GM18873 (cell line): Measurements from ENCODE around the gene APBB2.
A peak's percentile ranks its signal among the peaks of the same experiment; 100 is the strongest.
"Not testable (repeated sequence)": the region's sequence is repeated elsewhere in the genome, so short reads cannot be mapped to it uniquely, and the experiment has no call there.

Source experiments
- ATAC-seq: cut with Tn5 transposase; IDR thresholded peaks from one replicate; pipeline ENCODE4 v1.9.1; 2021; ENCODE audit warnings: mild to moderate bottlenecking, moderate library complexity, moderate number of reproducible peaks; ENCODE audit not compliant: unreplicated experiment, low FRiP score

The APBB2 gene

DNA sequence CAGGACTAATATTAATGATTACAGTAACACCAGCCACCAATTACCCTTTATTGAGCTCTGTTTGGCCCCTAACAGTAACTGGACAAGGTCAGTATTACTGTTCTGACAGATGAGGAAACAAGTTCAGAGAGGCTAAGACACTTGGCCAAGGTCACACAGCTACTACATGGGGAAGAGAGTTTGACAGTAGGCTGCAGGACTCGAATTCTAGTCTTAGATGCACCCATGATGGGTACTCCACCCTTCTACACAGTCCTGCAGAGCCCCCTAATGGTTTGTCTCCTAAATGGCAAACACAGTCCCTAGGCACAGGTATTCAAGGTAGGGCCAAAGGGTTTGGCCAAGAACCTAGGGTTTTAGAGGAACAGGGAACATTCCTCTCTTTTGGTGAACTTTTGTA, 370.6 kb downstream of the APBB2 start:
- ATAC-seq: no peak

DNA sequence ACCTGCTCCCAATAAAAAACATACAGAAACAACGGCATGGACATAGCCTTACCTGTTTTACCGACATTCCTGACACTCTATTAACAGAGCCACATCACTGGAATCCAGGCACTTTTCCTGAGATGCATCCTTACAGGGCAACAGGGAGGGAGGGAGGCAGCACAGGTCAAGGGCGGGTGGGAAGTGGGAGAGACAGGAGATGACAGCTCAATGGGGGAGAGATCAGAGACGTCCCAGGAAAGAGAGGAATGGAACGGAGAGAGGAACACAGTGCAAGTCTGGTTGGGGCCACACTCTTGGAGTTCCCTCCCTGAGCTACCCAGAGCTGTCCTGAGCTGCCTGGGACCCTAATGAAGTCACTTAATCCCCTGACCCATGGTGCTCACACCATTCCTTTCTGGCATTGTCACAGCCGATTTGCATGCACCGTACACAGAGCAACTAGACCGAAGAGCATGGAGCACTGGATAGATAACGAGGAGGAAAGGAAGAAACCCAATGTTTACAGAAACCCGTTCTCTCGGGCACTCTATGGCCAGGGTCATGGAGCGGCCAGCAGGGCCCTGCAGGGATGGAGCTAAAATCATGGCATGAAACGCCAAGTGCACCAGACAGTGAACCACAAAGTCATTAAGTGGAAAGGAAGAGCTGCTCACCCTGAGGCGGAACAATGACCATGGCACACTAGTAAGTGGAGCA, 371.5 kb downstream of the APBB2 start:
- no peak for ATAC-seq

DNA sequence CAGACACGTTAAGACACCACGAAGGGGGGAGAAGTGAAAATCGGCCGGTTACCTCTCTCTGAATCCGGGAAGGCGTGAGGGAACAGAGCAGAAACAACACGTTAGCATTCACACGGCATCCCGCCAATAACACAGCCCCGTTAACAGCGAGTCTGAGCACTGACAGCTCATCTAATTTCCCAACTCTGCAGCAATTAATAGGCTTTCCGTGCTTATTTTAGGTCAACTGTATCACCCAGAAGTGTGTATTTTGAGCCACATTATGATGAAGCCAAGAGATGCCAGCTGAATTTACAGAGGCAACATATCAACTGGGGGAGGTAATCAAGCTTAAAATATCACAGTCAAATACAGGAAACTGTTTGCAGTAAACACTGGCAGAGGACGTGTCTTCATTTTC, 372.0 kb downstream of the APBB2 start:
- no peak for ATAC-seq

DNA sequence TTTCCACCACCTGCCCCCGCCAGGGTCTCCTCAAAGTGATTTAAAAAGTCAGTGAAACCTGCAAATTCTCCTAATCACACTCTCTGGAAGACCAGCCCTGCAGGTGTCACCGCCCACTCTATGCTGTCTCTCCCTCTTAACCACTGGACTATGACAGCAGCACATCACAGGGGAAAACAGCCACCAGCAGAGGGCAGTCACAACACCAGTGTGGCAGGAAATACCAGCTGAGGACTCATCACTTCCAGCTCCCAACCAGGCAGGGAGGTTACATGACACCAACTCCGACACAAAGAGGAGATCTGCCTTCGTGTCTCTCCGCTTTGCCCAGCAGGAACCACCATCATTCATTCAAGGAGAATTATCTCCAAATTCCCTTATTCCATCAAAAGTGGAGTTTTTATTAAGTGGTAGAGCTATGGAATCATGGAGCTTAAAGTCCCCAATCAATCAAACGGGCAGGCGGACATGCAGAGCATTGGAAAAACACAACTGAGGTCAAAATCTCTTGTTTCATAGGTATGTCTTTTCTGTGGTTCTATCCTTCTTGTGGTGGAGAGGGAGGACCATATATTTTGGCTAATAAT, 373.3 kb downstream of the APBB2 start:
- peak; percentile 59 for ATAC-seq

DNA sequence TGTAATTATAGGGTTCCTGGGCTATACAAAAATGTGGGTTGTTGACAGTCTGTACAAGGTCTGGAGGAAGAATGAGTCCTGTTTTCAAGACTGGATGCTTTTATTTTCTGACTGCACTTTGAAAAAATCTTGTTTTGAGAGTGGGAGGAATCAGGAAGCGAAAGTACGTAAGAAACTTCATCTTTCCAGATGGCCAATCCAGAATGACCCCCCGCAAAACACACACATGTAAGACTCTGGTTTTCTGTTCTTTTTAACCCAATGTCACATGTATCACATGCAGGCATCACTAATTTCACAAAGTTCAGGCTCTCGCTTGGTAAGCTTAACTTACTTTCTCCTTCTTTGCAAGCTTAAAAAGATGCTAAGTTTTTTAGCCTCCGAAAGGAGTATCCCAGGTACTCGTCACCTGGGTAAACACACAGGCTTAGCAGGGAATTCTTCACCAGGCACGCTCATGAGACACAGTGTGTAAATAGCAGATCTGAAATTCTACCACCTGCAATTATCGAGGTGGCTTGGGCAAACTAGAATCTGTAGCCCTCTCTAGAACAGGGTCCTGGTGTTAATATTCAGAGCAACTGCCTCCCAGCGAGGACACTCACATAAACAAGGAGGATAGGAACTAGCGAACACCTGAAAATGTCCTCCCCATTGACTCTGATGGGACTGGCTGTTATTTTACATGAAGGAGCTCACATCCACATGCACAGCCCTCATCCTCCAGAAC, 373.9 kb downstream of the APBB2 start:
- no peak for ATAC-seq

DNA sequence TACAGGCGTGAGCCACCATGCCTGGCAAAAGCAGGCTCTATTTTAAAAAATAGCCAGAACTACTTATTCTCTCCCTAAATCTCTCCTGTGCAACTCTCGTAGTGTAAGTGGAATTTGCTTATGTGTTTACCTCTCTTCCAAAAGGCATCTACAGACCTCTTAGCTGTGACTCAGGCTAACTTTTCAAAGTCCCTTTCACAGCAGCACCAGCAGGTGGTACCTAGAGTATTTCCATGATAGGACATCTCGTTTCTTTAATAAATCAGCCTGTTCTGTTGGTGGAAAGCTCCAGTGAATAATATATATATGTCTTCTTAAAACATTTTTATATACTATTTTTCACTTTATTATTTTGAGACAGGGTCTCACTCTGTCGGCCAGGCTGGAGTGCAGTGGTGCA, 375.6 kb downstream of the APBB2 start:
- no peak for ATAC-seq

DNA sequence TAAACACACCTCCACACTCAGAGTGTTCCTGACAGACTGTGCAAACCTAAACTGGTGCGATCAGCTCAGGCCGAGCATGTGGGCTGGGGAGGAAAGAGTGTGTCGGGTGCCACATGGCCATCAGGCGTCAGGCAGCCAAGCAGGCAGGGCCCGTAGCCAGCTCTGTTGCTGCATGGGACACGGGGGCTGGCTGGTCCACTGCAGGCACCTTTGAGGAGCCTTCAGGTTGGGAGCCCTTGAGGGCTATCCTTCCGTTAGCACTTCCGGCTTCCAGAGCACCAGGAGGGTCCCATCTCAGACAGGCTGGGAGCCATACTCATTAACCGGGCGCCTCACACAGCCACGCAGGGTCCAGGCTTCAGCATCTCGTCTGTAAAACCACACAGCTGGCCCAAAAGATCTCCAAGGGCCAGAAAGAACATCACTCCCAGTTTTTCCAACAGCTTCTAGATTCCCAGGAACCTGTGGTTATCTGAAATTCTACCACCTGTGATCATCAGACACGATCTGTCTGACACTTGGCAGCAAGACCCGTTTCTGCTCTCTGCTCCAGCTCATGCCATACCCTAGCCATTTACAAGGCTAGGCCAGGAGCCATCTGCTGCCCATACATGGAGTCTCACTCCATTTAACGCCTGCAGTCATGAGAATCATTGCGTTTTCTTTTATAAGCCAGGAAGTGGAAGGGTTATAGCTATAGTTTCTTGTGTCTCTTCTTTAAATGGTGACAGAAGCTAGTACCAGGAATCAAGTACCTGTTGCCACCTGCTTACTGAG, 377.1 kb downstream of the APBB2 start:
- no peak for ATAC-seq

DNA sequence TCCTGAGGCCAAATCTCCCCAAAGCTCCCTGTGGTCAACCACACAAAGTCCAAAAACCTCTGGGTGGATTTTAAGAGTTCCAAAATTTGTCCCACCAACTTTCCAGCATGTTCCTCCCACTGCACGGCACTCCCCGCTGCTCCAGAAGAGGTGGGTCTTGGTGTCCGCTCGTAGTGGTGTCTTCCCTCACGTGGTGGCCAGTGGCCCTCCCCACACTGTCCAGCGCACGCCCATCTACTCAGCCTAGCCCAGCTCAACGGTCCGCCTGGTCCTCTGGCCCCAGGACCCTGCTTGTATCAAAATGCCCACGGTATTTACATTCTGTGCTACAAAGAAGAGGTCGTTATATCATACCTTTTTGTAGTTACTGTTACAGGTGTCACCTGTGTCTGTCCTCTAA, 381.1 kb downstream of the APBB2 start:
- no peak for ATAC-seq

DNA sequence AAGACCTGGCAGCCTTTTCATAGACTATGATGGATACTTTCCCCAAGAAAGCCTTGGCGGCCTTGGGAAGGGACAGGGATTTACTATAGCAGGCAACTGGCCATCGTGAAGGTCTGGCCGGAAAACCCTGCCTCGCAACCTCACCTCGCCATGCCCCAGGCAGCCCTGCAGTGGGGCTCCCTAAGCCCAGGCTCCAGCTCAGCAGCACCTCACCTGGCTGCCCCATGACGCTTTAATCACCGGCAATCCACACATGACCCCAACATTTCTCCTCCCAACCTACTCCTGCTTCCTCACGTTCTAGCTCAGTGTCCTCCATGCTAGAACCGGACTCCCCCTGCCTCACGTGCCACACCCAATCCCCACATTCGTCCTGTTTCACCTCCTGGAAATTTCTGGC, 382.2 kb downstream of the APBB2 start:
- ATAC-seq: no peak

DNA sequence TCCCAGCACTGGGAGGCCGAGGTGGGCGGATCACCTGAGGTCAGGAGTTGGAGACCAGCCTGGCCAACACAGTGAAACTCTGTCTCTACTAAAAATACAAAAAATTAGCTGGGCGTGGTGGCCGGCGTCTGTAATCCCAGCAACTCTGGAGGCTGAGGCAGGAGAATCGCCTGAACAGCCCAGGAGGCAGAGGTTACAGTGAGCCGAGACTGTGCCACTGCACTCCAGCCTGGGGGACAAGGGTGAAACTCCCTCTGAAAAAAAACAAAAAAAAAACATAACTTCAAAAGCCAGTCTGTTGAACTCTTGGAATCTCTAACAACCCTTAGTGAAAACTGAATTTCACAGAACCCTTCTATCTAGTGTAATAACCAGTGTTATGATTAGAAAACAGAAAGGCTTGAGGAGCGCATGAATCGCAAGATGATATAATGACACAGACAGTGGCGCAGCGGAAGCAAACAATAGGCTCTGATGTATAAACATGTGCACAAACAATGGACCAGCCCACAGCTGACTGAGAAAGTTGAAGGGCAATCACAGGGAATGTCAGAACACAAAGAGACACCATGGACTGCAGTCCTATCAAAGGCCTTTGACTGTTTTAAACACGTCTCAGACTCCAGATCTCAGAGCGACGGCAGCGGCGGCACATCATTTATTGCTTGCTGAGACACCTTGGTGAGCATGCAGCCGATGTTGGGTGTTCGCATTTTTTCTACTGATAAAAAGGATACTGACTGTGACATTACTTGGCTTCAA, 383.0 kb downstream of the APBB2 start:
- no peak for ATAC-seq

DNA sequence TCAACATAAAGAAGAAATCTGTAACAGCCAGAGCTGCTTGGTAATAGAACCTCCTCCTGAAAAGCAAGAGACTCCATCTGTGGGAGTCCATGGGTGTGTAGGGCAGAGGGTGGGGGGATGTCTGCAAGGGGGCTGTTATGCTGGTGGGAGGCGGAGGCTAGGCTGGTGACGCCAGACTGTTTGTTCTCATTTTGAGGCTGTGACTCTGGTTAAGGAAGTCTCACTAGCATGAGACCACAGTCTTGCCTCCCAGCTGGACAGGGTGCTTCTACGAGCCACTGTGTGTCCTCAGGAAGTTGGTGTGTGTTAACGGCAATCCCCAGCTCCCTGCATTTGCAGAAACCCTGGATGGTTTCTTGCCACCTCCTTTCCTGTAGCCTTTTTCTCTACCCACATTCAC, 384.8 kb downstream of the APBB2 start:
- no peak for ATAC-seq

DNA sequence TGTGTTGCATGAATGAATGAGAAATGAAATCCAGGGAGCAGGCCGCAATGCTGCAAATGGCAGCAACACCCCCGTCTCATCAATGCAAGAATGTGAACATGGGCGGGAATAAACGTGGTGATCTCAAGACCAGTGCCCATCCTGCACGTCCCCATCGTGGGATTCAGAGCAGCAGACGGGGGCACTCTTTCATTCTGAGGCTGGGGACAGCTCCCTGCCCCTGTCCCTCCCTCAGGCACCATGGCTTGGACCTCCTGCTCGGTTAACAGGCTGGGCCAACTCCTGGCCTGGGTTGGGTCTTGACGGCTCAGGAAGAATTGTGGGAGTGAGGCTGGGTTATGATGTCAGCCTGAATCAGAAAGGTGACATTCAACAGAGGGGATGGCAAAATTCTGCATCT, 385.7 kb downstream of the APBB2 start:
- no peak for ATAC-seq

DNA sequence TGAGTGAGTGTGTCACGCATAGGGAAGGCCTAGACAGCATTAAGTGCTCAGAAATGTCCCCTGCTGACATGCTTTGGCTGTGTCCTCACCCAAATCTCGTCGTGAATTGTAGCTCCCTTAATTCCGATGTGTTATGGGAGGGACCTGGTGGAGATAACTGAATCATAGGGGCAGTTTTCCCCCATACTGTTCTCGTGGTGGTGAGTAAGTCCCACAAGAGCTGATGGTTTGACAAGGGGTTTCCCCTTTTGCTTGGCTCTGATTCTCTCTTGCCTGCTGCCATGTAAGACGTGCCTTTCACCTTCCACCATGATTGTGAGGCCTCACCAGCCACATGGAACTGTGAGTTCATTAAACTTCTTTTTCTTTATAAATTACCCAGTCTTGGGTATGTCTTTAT, 386.6 kb downstream of the APBB2 start:
- ATAC-seq: no peak

DNA sequence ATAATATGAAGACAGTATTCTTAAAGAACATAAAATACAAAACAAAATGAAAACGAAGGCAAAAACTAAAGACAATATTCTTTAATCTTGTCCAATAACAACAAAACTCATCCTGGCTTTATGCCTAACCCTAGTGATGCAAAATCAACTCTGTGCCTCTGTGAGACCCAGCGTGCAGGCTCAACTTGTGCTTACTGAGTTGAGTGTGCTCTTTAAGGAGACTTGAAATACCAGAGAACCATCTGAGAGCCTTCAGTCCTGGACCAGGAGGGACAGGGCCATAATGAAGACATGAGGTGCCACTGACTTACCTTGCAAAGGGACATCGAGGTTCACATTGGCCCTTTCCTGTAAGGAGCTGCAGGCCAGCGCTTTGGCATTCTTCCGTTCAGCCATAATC, 387.5 kb downstream of the APBB2 start:
- no peak for ATAC-seq

DNA sequence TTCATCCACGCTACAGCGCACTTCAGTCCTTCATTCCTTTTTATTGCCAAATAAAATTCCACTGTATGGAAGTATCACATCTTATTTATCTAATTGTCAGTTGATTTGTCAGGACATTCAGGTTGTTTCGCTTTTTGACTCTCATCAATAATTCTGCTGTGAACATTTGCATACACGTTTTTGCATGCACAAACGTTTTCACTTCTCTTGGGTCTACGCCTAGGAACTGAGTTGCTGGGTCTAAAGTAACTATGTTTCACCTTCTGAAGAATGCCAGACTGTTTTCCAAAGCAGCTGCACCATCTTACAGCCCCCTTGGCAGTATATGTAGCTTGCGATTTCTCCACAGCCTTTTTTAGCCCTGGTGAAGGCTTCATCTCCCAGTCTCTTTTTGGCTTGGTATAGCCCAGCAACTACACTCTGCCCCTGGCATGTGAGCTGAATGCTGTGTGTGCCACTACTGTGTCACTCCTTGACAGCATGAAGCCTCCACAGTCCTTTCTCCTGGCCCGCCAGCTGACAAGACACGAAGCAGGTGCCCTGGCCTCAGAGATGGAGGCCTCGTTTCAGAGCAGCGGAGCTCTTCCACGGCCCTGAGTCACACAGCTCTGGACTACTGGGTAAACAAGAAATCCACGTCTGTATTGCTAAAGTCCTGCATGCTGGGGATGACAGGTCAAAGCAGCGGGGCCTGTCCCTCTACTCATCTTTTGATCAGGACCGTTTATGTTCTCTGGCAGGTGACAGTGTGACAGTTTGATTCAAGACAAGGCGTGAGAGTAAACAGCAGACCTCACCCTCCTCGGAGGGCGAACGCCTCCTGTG, 389.1 kb downstream of the APBB2 start:
- ATAC-seq: no peak

DNA sequence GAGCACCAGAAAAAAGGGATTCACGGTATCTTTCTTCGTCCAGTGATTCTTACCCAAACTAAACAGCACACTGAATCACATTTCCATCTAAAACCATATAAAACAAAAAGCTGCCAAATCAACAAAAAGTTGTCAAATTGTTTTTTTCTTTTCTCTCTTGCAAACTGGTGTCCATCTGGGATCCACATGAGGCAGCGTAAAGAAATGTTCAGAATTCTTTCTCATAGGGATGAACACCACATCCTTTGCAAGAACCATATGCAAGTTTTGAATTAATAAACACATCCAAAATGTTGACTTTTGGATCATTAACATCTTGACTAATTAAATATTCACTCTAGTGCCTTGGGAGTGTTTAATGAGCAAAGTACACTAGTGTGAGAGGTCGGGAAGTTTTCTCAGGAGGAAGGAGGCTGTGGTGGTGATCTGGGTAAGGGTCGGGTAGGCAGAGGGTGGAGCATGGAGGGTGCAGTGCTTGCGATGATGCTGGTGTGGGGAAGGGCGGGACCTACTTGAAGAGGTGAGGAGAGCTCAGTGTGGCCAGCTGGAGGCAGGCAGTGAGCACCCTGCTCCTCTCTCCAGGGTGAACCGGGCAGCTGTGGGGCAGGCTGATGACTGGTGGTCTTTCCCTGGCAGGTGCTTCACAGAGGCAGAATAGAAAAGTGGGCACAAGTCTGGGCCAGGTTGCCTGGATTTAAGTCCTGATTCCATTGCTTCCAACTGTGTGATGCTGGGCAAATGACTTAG, 391.7 kb downstream of the APBB2 start:
- ATAC-seq: no peak

DNA sequence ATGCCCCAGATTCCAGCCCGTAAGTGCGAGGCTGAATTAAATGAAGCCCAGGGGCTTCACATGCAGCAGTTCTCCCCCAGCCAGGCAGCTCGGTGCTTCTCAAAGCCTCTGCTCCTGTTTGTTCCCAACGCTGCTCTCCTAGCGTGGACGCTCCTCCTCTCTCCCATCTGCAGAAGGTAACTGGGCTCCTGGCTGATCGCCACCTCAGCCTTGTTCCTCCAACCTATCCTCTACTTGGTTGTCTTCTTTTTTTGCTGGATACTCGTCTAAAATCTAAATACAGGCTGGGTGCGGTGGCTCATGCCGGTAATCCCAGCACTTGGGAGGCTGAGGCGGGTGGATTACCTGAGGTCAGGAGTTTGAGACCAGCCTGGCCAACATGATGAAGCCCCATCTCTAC, 394.2 kb downstream of the APBB2 start:
- ATAC-seq: no peak

DNA sequence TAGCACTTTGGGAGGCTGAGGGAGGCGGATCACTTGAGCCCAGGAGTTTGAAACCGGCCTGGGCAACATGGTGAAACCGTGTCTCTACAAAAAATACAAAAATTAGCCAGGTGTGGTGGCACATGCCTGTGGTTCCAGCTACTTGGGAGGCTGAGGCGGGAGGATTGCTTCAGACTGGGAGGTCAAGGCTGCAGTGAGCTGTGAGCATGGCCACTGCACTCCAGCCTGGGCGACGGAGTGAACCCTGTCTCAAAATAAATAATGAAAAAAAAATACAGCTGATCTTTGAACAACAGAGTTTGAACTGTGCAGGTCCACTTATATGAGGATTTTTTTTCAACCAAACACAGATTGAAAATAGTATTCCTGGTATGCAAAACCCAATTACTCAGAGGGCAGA, 397.2 kb downstream of the APBB2 start:
- not testable (repeated sequence) for ATAC-seq

DNA sequence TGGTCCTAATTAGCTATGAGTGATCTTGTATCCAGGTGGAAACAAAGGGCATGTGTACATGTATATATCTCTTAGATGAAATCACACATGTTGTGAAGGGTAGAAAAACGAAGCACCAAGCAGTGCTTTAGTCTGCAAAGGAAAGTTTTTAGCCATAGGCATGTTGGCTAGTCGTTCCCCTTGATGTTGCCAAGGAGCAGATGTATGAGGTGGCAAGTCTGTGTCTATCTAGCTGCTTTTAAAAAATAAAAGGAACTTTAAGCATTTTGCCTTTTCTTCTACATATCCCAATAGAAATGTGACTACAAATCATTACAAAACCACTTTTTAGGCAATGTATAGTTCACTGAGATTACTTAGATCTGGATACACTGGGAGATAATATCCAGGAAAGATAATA, 401.5 kb downstream of the APBB2 start:
- no peak for ATAC-seq
